Keratinocyte (primary cell): Measurements from ENCODE around the gene ZBTB20.

Experiments used
- CTCF ChIP-seq, 3 experiments: IDR thresholded peaks in 1 of 3; conservative IDR thresholded peaks in 1 of 3; optimal IDR thresholded peaks in 1 of 3; 2 replicates in 2 of 3; 3 replicates in 1 of 3; pipeline versions ENCODE3 to v1.5.1; 2011; ENCODE audit warnings: low read length in 3 of 3, mild to moderate bottlenecking in 3 of 3, moderate library complexity in 2 of 3, control low read depth in 1 of 3, inconsistent platforms in 1 of 3; ENCODE audit not compliant: insufficient read depth in 2 of 3; ENCODE audit errors: extremely low read depth in 1 of 3
- EZH2 ChIP-seq: IDR thresholded peaks from one replicate; pipeline ENCODE4 v1.6.1; 2012; ENCODE audit warnings: inconsistent platforms, mild to moderate bottlenecking, low read length, moderate library complexity

GRCh38 chr3:114893361-114893760, 253.7 kb downstream of the ZBTB20 start:
- TF ChIP-seq CTCF (optimal IDR thresholded peaks at IDR 0.05 in 1 of 3, IDR thresholded peaks at IDR 0.05 in 1 of 3, conservative IDR thresholded peaks at IDR 0.05 in 1 of 3; ENCODE audit: extremely low read depth in 1 of 3, insufficient read depth in 2 of 3, low read length in 3 of 3), result no peak
- no peak for TF ChIP-seq EZH2
